Measurements from ENCODE around the gene SH3TC1. TPM values are rescaled to one million over a fixed set of nuclear protein-coding genes. Genes with fewer than 3 reads are reported as not detected.
A peak's percentile ranks its signal among the peaks of the same experiment; 100 is the strongest.

The SH3TC1 gene
- total and polyA plus RNA-seq, 2 of the 13 experiments (the other 11 are each of a cell fraction or from before 2014, with no cell fraction given) = 14.9 to 21.8 TPM

DNA sequence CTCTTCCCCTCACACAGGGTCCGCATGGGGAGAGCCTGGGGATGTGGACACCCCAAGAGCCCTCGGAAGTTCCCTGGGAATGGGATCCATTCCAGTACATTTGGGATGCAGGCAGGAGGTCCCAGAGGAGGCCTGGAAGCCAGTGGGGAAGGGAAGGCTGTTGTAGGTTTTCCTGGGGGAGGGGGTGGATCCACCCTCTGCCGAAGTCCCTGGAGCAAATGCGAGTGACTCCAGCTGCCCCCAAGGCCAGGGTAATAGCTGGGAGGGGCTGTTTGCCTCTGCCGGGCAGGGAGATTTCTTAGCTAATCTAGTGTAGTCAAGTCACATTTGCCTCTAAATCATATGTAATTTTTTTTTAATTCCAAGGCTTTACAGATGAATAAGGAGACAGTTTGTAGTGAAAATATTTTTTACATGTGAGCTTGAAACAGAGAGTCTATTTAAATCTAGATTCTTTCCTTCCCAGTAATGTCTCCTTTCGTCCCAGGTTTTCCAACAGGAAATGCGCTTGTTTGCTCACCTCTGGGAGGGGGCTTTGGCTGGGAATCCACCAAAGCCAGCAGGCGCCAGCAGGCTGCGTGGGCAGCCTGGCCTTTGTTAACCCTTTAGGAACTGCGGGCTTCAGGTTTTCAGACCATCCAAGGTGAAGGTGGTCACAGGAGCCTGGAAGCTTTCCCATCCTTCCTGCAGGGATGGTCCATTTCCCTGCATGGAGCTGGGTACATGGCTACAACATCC, 26.8 kb downstream of the SH3TC1 start (continued):
- TF ChIP-seq CREM (IDR thresholded peaks at IDR 0.05) (peak; percentile 33; the same call in 1 of the 2 replicates), CREM (CRISPR knock-in tag; IDR thresholded peaks at IDR 0.05) (no peak), CBX5 (CRISPR knock-in tag; IDR thresholded peaks at IDR 0.05; ENCODE audit: borderline replicate concordance) (no peak), HNRNPLL (IDR thresholded peaks at IDR 0.05; ENCODE audit: low read depth, low read length, poor library complexity, severe bottlenecking) (no peak), DMAP1 (CRISPR knock-in tag; IDR thresholded peaks at IDR 0.05) (0 out of 2 replicates have a peak, but pooled peaks have one; percentile 20), HOXA5 (CRISPR knock-in tag; IDR thresholded peaks at IDR 0.05) (0 out of 2 replicates have a peak, but pooled peaks have one; percentile 31), ZSCAN29 (CRISPR knock-in tag; conservative IDR thresholded peaks at IDR 0.05) (0 out of 2 replicates have a peak, but pooled peaks have one; percentile 17), HOXA3 (CRISPR knock-in tag; IDR thresholded peaks at IDR 0.05) (peak; percentile 38; the same call in 1 of the 2 replicates), YY1 (IDR thresholded peaks at IDR 0.05; ENCODE audit: insufficient read depth, insufficient replicate concordance, low read depth, low read length) (peak; percentile 3), PHB2 (IDR thresholded peaks at IDR 0.05; ENCODE audit: partially characterized antibody) (no peak), BCL6 (CRISPR knock-in tag; IDR thresholded peaks at IDR 0.05) (no peak), ELF3 (CRISPR knock-in tag; IDR thresholded peaks at IDR 0.05) (peak; percentile 81)
- TF ChIP-seq, protein P1, sequence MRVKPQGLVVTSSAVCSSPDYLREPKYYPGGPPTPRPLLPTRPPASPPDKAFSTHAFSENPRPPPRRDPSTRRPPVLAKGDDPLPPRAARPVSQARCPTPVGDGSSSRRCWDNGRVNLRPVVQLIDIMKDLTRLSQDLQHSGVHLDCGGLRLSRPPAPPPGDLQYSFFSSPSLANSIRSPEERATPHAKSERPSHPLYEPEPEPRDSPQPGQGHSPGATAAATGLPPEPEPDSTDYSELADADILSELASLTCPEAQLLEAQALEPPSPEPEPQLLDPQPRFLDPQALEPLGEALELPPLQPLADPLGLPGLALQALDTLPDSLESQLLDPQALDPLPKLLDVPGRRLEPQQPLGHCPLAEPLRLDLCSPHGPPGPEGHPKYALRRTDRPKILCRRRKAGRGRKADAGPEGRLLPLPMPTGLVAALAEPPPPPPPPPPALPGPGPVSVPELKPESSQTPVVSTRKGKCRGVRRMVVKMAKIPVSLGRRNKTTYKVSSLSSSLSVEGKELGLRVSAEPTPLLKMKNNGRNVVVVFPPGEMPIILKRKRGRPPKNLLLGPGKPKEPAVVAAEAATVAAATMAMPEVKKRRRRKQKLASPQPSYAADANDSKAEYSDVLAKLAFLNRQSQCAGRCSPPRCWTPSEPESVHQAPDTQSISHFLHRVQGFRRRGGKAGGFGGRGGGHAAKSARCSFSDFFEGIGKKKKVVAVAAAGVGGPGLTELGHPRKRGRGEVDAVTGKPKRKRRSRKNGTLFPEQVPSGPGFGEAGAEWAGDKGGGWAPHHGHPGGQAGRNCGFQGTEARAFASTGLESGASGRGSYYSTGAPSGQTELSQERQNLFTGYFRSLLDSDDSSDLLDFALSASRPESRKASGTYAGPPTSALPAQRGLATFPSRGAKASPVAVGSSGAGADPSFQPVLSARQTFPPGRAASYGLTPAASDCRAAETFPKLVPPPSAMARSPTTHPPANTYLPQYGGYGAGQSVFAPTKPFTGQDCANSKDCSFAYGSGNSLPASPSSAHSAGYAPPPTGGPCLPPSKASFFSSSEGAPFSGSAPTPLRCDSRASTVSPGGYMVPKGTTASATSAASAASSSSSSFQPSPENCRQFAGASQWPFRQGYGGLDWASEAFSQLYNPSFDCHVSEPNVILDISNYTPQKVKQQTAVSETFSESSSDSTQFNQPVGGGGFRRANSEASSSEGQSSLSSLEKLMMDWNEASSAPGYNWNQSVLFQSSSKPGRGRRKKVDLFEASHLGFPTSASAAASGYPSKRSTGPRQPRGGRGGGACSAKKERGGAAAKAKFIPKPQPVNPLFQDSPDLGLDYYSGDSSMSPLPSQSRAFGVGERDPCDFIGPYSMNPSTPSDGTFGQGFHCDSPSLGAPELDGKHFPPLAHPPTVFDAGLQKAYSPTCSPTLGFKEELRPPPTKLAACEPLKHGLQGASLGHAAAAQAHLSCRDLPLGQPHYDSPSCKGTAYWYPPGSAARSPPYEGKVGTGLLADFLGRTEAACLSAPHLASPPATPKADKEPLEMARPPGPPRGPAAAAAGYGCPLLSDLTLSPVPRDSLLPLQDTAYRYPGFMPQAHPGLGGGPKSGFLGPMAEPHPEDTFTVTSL (CRISPR knock-in tag; IDR thresholded peaks at IDR 0.05; ENCODE audit: borderline replicate concordance) = peak; percentile 29; the same call in 1 of the 2 replicates
- TF ChIP-seq, protein P2, sequence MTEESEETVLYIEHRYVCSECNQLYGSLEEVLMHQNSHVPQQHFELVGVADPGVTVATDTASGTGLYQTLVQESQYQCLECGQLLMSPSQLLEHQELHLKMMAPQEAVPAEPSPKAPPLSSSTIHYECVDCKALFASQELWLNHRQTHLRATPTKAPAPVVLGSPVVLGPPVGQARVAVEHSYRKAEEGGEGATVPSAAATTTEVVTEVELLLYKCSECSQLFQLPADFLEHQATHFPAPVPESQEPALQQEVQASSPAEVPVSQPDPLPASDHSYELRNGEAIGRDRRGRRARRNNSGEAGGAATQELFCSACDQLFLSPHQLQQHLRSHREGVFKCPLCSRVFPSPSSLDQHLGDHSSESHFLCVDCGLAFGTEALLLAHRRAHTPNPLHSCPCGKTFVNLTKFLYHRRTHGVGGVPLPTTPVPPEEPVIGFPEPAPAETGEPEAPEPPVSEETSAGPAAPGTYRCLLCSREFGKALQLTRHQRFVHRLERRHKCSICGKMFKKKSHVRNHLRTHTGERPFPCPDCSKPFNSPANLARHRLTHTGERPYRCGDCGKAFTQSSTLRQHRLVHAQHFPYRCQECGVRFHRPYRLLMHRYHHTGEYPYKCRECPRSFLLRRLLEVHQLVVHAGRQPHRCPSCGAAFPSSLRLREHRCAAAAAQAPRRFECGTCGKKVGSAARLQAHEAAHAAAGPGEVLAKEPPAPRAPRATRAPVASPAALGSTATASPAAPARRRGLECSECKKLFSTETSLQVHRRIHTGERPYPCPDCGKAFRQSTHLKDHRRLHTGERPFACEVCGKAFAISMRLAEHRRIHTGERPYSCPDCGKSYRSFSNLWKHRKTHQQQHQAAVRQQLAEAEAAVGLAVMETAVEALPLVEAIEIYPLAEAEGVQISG (CRISPR knock-in tag; IDR thresholded peaks at IDR 0.05) = peak; percentile 34; the same call in 1 of the 2 replicates
- TF ChIP-seq, protein P3, sequence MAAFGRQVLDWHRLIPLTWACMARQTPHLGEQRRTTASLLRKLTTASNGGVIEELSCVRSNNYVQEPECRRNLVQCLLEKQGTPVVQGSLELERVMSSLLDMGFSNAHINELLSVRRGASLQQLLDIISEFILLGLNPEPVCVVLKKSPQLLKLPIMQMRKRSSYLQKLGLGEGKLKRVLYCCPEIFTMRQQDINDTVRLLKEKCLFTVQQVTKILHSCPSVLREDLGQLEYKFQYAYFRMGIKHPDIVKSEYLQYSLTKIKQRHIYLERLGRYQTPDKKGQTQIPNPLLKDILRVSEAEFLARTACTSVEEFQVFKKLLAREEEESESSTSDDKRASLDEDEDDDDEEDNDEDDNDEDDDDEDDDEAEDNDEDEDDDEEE (CRISPR knock-in tag; IDR thresholded peaks at IDR 0.05) = no peak
- TF ChIP-seq, protein P4, sequence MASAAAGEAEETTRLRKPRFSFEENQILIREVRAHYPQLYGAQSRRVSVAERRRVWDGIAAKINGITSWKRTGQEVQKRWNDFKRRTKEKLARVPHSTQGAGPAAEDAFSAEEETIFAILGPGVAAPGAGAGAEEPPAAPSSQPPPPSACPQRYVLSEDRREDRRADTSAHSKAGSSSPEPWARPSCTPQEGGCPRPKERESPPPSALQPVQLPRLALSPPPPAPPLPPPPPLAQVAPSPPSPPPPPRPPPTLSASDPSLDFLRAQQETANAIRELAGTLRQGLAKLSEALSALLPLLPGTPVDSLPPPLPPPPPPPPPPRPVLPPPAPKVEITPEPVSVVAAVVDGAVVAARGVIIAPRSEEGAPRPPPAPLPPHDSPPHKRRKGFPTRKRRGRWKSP (CRISPR knock-in tag; IDR thresholded peaks at IDR 0.05) = no peak
- TF ChIP-seq, protein P5, sequence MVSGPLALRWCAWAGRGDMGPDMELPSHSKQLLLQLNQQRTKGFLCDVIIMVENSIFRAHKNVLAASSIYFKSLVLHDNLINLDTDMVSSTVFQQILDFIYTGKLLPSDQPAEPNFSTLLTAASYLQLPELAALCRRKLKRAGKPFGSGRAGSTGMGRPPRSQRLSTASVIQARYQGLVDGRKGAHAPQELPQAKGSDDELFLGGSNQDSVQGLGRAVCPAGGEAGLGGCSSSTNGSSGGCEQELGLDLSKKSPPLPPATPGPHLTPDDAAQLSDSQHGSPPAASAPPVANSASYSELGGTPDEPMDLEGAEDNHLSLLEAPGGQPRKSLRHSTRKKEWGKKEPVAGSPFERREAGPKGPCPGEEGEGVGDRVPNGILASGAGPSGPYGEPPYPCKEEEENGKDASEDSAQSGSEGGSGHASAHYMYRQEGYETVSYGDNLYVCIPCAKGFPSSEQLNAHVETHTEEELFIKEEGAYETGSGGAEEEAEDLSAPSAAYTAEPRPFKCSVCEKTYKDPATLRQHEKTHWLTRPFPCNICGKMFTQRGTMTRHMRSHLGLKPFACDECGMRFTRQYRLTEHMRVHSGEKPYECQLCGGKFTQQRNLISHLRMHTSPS (CRISPR knock-in tag; IDR thresholded peaks at IDR 0.05; ENCODE audit: low read depth) = 0 out of 2 replicates have a peak, but pooled peaks have one; percentile 34

Data from HepG2 (cell line).